GM12878 (cell line): Measurements from ENCODE around the gene MYOM1. TPM values are rescaled to one million over a fixed set of nuclear protein-coding genes. Genes with fewer than 3 reads are reported as not detected.

Experiments used
- ATAC-seq: fragments of 200-7000 bp; cut with Tn5 transposase; 3 replicates; pipeline ENCODE4 v1.9.1; 2020; ENCODE audit warnings: mild to moderate bottlenecking, moderate library complexity
- BruUV-seq: library from RNA; stranded (reverse); fragments of 400-500 nt; replicated peaks from 2 replicates; lab custom pipeline; 2021; lab: Mats Ljungman, UMichigan
- CTCF ChIA-PET: fragments of 300-600 bp; sonication (Branson Sonifier 250); formaldehyde crosslinking; extraction: SDS; loops from one replicate; lab custom pipeline; 2021; ENCODE audit warnings: inconsistent platforms; lab: Yijun Ruan, JAX
- POLR2A ChIA-PET: fragments of 350-600 bp; formaldehyde crosslinking; extraction: SDS; loops from one replicate; lab custom pipeline; 2021; ENCODE audit warnings: inconsistent platforms; lab: Charles Lee
- RAD21 ChIA-PET: fragments of 300-600 bp; sonication (Branson Sonifier 250); formaldehyde crosslinking; loops from one replicate; lab custom pipeline; 2023; ENCODE audit warnings: antibody characterized with exemption; ENCODE audit not compliant: unreplicated experiment; lab: Charles Lee
- SMC1A ChIA-PET: fragments of 300-600 bp; sonication (Branson Sonifier 250); formaldehyde crosslinking; loops from one replicate; lab custom pipeline; 2023; ENCODE audit not compliant: unreplicated experiment, uncharacterized antibody; lab: Charles Lee
- DNase-seq: peaks from one replicate; pipeline ENCODE4 v3.0.0-alpha.2; 2011; ENCODE audit warnings: low read depth, low spot score
- FAIRE-seq: peaks from 3 replicates; lab custom pipeline; 2011; peaks lifted over from hg19 to GRCh38; lab: Jason Lieb, UNC
- H2AFZ ChIP-seq: 2 replicates; pipeline ENCODE4 v1.6.0; 2011; ENCODE audit warnings: low read depth, low read length, control low read depth; ENCODE audit not compliant: control insufficient read depth
- H3K27ac ChIP-seq: 2 replicates; pipeline ENCODE4 v1.5.1; 2011; ENCODE audit warnings: control low read depth; ENCODE audit not compliant: control insufficient read depth, insufficient read depth
- H3K27me3 ChIP-seq, 2 experiments: replicated peaks in 1 of 2; 2 replicates each; pipeline versions ENCODE4 v1.6.0 to v1.6.1; 2011; ENCODE audit warnings: low read length in 1 of 2; ENCODE audit not compliant: control insufficient read depth in 2 of 2, insufficient read depth in 2 of 2
- H3K36me3 ChIP-seq, 2 experiments: 2 replicates each; pipeline ENCODE4 v1.5.1; 2011; ENCODE audit warnings: low read length in 1 of 2; ENCODE audit not compliant: control insufficient read depth in 2 of 2, insufficient read depth in 2 of 2
- H3K4me1 ChIP-seq: 2 replicates; pipeline ENCODE4 v1.6.1; 2011; ENCODE audit warnings: mild to moderate bottlenecking, low read length, moderate library complexity, mixed read lengths; ENCODE audit not compliant: control insufficient read depth, insufficient read depth
- H3K4me2 ChIP-seq: 2 replicates; pipeline ENCODE4 v1.6.0; 2011; ENCODE audit warnings: control low read depth; ENCODE audit not compliant: control insufficient read depth, insufficient read depth
- H3K4me3 ChIP-seq: fragments of 200-600 bp; sonication (generic); 2 replicates; pipeline ENCODE4 v1.5.1; 2016
- H3K79me2 ChIP-seq: 2 replicates; pipeline ENCODE4 v1.6.0; 2011; ENCODE audit warnings: low read length; ENCODE audit not compliant: control insufficient read depth, insufficient read depth
- H3K9ac ChIP-seq: 2 replicates; pipeline ENCODE4 v1.8.0; 2011; ENCODE audit warnings: low read length, control low read depth, mixed read lengths; ENCODE audit not compliant: control insufficient read depth, insufficient read depth
- H3K9me3 ChIP-seq: replicated peaks from 3 replicates; pipeline ENCODE4 v1.5.1; 2011; ENCODE audit warnings: mild to moderate bottlenecking, low read length; ENCODE audit not compliant: control insufficient read depth, insufficient read depth
- H4K20me1 ChIP-seq: 2 replicates; pipeline ENCODE4 v1.6.0; 2011; ENCODE audit not compliant: control insufficient read depth, insufficient read depth
- CEBPB ChIP-seq, 2 experiments: fragments of 150-350 bp in 1 of 2; IDR thresholded peaks; 2 replicates each; pipeline ENCODE4 v1.6.1; 2012 to 2014; ENCODE audit warnings: low read depth in 2 of 2, low read length in 2 of 2, borderline replicate concordance in 1 of 2, inconsistent platforms in 1 of 2
- CHD2 ChIP-seq: IDR thresholded peaks from 2 replicates; pipeline ENCODE4 v1.6.1; 2011; ENCODE audit warnings: low read depth, low read length, improper control_type of control experiment, borderline replicate concordance
- DPF2 ChIP-seq: fragments of 450-650 bp; IDR thresholded peaks from 2 replicates; pipeline ENCODE4 v1.6.1; 2017; ENCODE audit warnings: mild to moderate bottlenecking
- FOS ChIP-seq: IDR thresholded peaks from 3 replicates; pipeline ENCODE4 v1.6.1; 2011; ENCODE audit warnings: borderline replicate concordance; ENCODE audit not compliant: insufficient read length; ENCODE audit errors: extremely low read depth
- MLLT1 ChIP-seq: fragments of 450-650 bp; IDR thresholded peaks from 2 replicates; pipeline ENCODE4 v1.6.1; 2016; ENCODE audit warnings: mild to moderate bottlenecking
- MYB ChIP-seq: fragments of 150-350 bp; IDR thresholded peaks from 2 replicates; pipeline ENCODE4 v1.6.1; 2014; ENCODE audit warnings: mild to moderate bottlenecking, low read depth, low read length, borderline replicate concordance
- NFXL1 ChIP-seq: fragments of 450-650 bp; IDR thresholded peaks from 2 replicates; pipeline ENCODE4 v1.6.1; 2017; ENCODE audit warnings: antibody characterized with exemption, mild to moderate bottlenecking, borderline replicate concordance
- PBX3 ChIP-seq: IDR thresholded peaks from 2 replicates; pipeline ENCODE4 v1.6.1; 2011; ENCODE audit warnings: mild to moderate bottlenecking, low read depth, low read length, moderate library complexity; ENCODE audit not compliant: insufficient replicate concordance
- SMARCA5 ChIP-seq: fragments of 450-650 bp; IDR thresholded peaks from 2 replicates; pipeline ENCODE4 v1.6.1; 2017; ENCODE audit warnings: mild to moderate bottlenecking
- SREBF2 ChIP-seq: IDR thresholded peaks from 2 replicates; pipeline ENCODE4 v1.6.1; 2012; ENCODE audit warnings: mild to moderate bottlenecking, low read length
- STAT1 ChIP-seq: fragments of 450-650 bp; conservative IDR thresholded peaks from 2 replicates; pipeline ENCODE4 v1.6.1; 2014; ENCODE audit warnings: antibody characterized with exemption, mild to moderate bottlenecking
- SUPT20H ChIP-seq: IDR thresholded peaks from 2 replicates; pipeline ENCODE4 v1.6.1; 2011; ENCODE audit warnings: low read depth, mild to moderate bottlenecking, low read length, moderate library complexity, borderline replicate concordance; ENCODE audit not compliant: control insufficient read depth
- ZZZ3 ChIP-seq: IDR thresholded peaks from 2 replicates; pipeline ENCODE4 v1.6.1; 2011; ENCODE audit warnings: low read depth; ENCODE audit not compliant: control insufficient read depth, insufficient read length
- WGBS: methylation state at CpG from one replicate; pipeline ENCODE4 v1.1.6; 2016; ENCODE audit warnings: low lambda C conversion rate; ENCODE audit not compliant: insufficient replicate concordance, insufficient coverage; ENCODE audit errors: missing lambda C conversion rate; 5-methylcytosine and 5-hydroxymethylcytosine counted together
- in situ Hi-C: fragments of 300-500 bp; cut with MboI; formaldehyde crosslinking; loops from 9 replicates; pipeline ENCODE4 v1.14.3; 2018; ENCODE audit warnings: mixed read lengths
- intact Hi-C: fragments of 100-400 bp; cut with micrococcal nuclease; formaldehyde crosslinking; loops from one replicate; pipeline ENCODE4 v1.14.2; 2022; ENCODE audit not compliant: unreplicated experiment
- polyA plus RNA-seq, 11 experiments: library from polyadenylated mRNA; depleted of rRNA in 4 of 11; unstranded in 6 of 11; stranded (reverse) in 5 of 11; fragments of >200 nt; fragmentation: Nextera tagmentation in 4 of 11; fragmentation: Illumina TruSeq in 1 of 11; extraction: Ambion mirVana in 4 of 11; extraction: Trizol in 1 of 11; gene quantifications; 1 replicate in 1 of 11; 2 replicates in 10 of 11; pipeline versions ENCODE4 v1.2.1 to v1.2.3, GENCODE V29; 2011 to 2016; ENCODE audit warnings: inconsistent platforms in 2 of 11, missing spikeins in 2 of 11, low read depth in 1 of 11
- total RNA-seq, 4 experiments: library from RNA; depleted of rRNA in 3 of 4; stranded (reverse); fragments of >200 nt in 3 of 4; fragmentation: Illumina TruSeq in 1 of 4; extraction: Trizol in 1 of 4; gene quantifications; 2 replicates each; pipeline versions ENCODE4 v1.2.1 to v1.2.3, GENCODE V29; 2013 to 2021

The MYOM1 gene
- total and polyA plus RNA-seq, 10 of the 15 experiments (the other 5 are each of a cell fraction or from before 2014, with no cell fraction given), result 0.06 to 1.0 (median 0.57) TPM

- Histone ChIP-seq H3K27me3 (no peaks in the 10 kb centered on the region), H4K20me1 (no peaks in the 10 kb centered on the region), H3K4me3 (no peak overlapping the region), H2AFZ (no peak overlapping the region), H3K79me2 (no peaks in the 10 kb centered on the region), H3K4me1 (no peaks in the 10 kb centered on the region), H3K27ac (no peak overlapping the region), H3K9me3 (no peaks in the 10 kb centered on the region), H3K4me2 (no peak overlapping the region), H3K9ac (no peak overlapping the region), H3K36me3 (no peaks in the 10 kb centered on the region)
- 19% methylated on average over 3 of the region's 3 CpGs for WGBS
- no peak for DNase-seq
- no peak for FAIRE-seq
- in situ Hi-C loops, result no loop called here
- intact Hi-C loops, result no loop called here
- TF ChIP-seq NFXL1 (no peak), DPF2 (no peak)
- no peak for ATAC-seq
- ChIA-PET POLR2A (no interaction called here), CTCF (interaction anchor here (1.2 to 2.3 kb wide), 3 partner anchors 21 to 34 kb away, joined by 5 to 8 read pairs (median 6); no protein-coding TSS in a partner anchor), SMC1A (interaction anchor here (0.6 to 1.3 kb wide), 5 partner anchors 8 to 220 kb away, joined by 3 to 4 read pairs (median 3); no protein-coding TSS in a partner anchor), RAD21 (no interaction called here)
- BruUV-seq, result no TSS peak
Measured at GRCh38 chr18:3217948-3218647, 1.7 kb downstream of the MYOM1 start.

GRCh38 chr18:3216987-3217386 is 2.8 kb downstream of the MYOM1 start:
- in situ Hi-C loops (no loop called here), intact Hi-C loops (no loop called here)
- H3K4me2 ChIP-seq, result no peak overlapping the region
- ATAC-seq (no peak), FAIRE-seq (no peak), DNase-seq (no peak)
- no peaks in the 10 kb centered on the region for H3K9me3 ChIP-seq
- ChIA-PET SMC1A (no interaction called here), RAD21 (no interaction called here), CTCF (interaction anchor here (1.9 kb wide), 1 partner anchor 29 kb away, joined by 6 read pairs; no protein-coding TSS in a partner anchor), POLR2A (no interaction called here)
- no peak overlapping the region for H2AFZ ChIP-seq
- no peak overlapping the region for H3K9ac ChIP-seq
- WGBS, result 68% methylated on average over 5 of the region's 5 CpGs
- no peak overlapping the region for H3K4me3 ChIP-seq
- H3K79me2 ChIP-seq, result no peaks in the 10 kb centered on the region
- no peaks in the 10 kb centered on the region for H3K36me3 ChIP-seq
- H4K20me1 ChIP-seq, result no peaks in the 10 kb centered on the region
- no TSS peak for BruUV-seq
- H3K27me3 ChIP-seq, result no peaks in the 10 kb centered on the region
- H3K4me1 ChIP-seq, result no peaks in the 10 kb centered on the region
- no peak overlapping the region for H3K27ac ChIP-seq
- TF ChIP-seq CHD2 (no peak), SMARCA5 (no peak), STAT1 (no peak), PBX3 (no peak), MYB (no peak), SUPT20H (no peak), FOS (no peak), CEBPB (IDR thresholded peaks at IDR 0.05; ENCODE audit: borderline replicate concordance in 1 of 2, low read depth in 2 of 2, low read length in 2 of 2) (no peak), SREBF2 (no peak), MLLT1 (no peak), ZZZ3 (no peak)
